22Rv1 (cell line): ENCODE results near the gene LMNTD1.

Source experiments
- ZFX ChIP-seq: fragments of 450-650 bp; IDR thresholded peaks from 2 replicates; pipeline ENCODE4 v1.6.1; 2017; ENCODE audit warnings: antibody characterized with exemption, borderline replicate concordance
- TF ChIP-seq, protein P1 (sequence below): fragments of 450-650 bp; IDR thresholded peaks from 2 replicates; pipeline ENCODE4 v1.5.1; 2017; ENCODE audit warnings: mild to moderate bottlenecking

DNA sequence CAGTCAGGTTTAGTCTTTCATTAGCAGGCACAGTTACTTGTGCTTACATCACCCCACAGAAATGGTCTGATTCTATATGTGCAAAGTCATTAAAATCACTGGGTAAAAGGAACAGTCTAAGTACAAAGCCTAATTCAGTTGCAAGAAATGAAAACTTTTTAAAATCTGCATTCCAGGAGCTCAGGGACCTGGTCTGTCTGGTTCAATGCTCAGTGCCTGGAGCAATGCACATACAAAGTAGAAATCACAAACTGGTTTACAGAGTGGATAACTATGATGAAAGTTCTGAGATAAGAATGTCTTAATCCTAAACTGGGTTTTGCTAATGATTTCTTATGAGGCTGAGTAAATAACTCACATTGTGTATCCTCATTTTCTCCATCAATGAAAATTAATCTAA, 28.7 kb downstream of the LMNTD1 start:
- TF ChIP-seq, protein P1, sequence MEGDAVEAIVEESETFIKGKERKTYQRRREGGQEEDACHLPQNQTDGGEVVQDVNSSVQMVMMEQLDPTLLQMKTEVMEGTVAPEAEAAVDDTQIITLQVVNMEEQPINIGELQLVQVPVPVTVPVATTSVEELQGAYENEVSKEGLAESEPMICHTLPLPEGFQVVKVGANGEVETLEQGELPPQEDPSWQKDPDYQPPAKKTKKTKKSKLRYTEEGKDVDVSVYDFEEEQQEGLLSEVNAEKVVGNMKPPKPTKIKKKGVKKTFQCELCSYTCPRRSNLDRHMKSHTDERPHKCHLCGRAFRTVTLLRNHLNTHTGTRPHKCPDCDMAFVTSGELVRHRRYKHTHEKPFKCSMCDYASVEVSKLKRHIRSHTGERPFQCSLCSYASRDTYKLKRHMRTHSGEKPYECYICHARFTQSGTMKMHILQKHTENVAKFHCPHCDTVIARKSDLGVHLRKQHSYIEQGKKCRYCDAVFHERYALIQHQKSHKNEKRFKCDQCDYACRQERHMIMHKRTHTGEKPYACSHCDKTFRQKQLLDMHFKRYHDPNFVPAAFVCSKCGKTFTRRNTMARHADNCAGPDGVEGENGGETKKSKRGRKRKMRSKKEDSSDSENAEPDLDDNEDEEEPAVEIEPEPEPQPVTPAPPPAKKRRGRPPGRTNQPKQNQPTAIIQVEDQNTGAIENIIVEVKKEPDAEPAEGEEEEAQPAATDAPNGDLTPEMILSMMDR = no peak
- TF ChIP-seq ZFX = no peak
